Tibial nerve (tissue), 4 donors: ENCODE data around the gene ZNF407. TPM values are rescaled to one million over a fixed set of nuclear protein-coding genes. Genes with fewer than 3 reads are reported as not detected.

Experiments used
- DNase-seq, 2 donors: peaks; one replicate each; pipeline ENCODE4 v3.0.0-alpha.2; 2019; ENCODE audit warnings: low spot score in 2 of 2
- H3K27ac ChIP-seq, 4 donors: fragments of 200-600 bp; sonication (generic) in 3 of 4; one replicate each; pipeline ENCODE4 v1.5.1; 2017 to 2019; ENCODE audit warnings: mild to moderate bottlenecking in 1 of 4
- H3K27me3 ChIP-seq, 2 donors: fragments of 200-600 bp; sonication (generic) in 1 of 2; one replicate each; pipeline versions ENCODE4 v1.5.1 to v1.6.0; 2017 to 2019
- H3K36me3 ChIP-seq, 3 donors: fragments of 200-600 bp; sonication (generic); one replicate each; pipeline ENCODE4 v1.5.1; 2018 to 2019
- H3K4me1 ChIP-seq, 4 donors: fragments of 200-600 bp; sonication (generic) in 3 of 4; one replicate each; pipeline ENCODE4 v1.5.1; 2017 to 2019
- H3K4me3 ChIP-seq, 4 donors: fragments of 200-600 bp; sonication (generic) in 3 of 4; one replicate each; pipeline ENCODE4 v1.5.1; 2017 to 2019; ENCODE audit warnings: mild to moderate bottlenecking in 1 of 4, moderate library complexity in 1 of 4
- H3K9me3 ChIP-seq, 4 donors: fragments of 200-600 bp; sonication (generic) in 3 of 4; one replicate each; pipeline ENCODE4 v1.5.1; 2017 to 2019
- EP300 ChIP-seq, 2 donors: sonication (generic); formaldehyde crosslinking; IDR thresholded peaks; one replicate each; pipeline ENCODE4 v1.6.1; 2017; ENCODE audit warnings: antibody characterized with exemption in 2 of 2, mild to moderate bottlenecking in 1 of 2
- POLR2A ChIP-seq, 2 donors: fragments of 450-650 bp; IDR thresholded peaks; one replicate each; pipeline ENCODE4 v1.6.1; 2017; ENCODE audit warnings: antibody characterized with exemption in 2 of 2, mild to moderate bottlenecking in 2 of 2, moderate library complexity in 2 of 2
- WGBS, 2 donors: methylation state at CpG; one replicate each; pipeline ENCODE4 v1.1.5; 2018; 5-methylcytosine and 5-hydroxymethylcytosine counted together
- total RNA-seq, 4 donors: library from RNA; depleted of rRNA; stranded (reverse); fragments of >200 nt; gene quantifications; one replicate each; pipeline ENCODE4 v1.1.0, GENCODE V29; 2016
- TF ChIP-seq, protein P1 (sequence below), 5 experiments: fragments of 200-600 bp in 3 of 5; fragments of 450-650 bp in 2 of 5; sonication (generic) in 3 of 5; IDR thresholded peaks; one replicate each; pipeline ENCODE4 v1.5.1; 2016 to 2019; ENCODE audit warnings: antibody characterized with exemption in 5 of 5, mild to moderate bottlenecking in 3 of 5, moderate library complexity in 2 of 5

Gene ZNF407
- total RNA-seq, 4 donors from 2014 or later = 18.6 to 22.8 (median 19.6) TPM

DNA sequence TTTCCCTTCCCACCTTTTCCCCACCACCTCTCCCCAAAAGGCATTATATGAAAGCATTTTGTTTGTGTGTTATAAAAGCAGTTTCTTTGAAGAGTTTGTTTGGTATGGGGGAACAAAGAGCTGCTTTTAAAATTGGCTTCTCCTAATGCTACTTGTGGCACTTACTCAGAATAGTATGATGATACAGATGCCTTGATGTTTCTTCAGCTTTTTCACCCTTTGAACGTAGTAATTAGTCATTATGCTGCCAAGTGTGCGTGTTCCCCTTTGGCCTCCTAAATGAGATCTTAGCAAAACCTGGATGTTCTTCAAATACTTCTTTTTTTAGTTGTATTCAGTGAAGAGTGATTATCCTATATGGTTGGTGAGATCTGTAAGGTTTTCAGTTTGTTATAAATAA lies 427.9 kb downstream of the ZNF407 start:
- H3K4me3 ChIP-seq = no peak overlapping the region
- H3K27me3 ChIP-seq = no peaks in the 10 kb centered on the region
- 70 to 71% methylated on average over 2 of the region's 2 CpGs for WGBS, 2 donors
- H3K9me3 ChIP-seq = no peaks in the 10 kb centered on the region
- DNase-seq = no peak
- no peak overlapping the region for H3K27ac ChIP-seq
- H3K36me3 ChIP-seq = no peaks in the 10 kb centered on the region
- no peak for TF ChIP-seq POLR2A (IDR thresholded peaks at IDR 0.05)
- H3K4me1 ChIP-seq = no peaks in the 10 kb centered on the region

DNA sequence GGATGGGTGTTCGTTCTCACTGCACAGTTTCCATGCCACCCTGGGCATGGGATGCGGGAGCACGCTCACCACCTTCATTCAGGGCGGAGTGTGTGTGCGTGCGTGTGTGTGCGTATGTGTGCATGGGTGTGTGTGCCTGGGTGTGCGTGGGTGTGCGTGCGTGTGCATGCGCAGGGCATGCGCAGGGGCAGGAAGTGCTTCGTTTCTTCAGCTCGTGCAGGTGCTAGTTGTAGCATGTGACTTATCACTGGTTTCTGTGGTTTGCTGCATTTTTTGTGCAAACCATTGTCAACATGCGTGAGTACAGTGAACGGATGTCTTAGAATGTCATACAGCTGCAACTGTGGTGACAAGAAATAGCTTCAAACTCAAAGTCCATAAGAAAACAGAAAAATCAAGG lies 431.8 kb downstream of the ZNF407 start:
- Histone ChIP-seq H3K27me3 (no peaks in the 10 kb centered on the region), H3K9me3 (no peaks in the 10 kb centered on the region), H3K4me3 (no peak overlapping the region), H3K27ac (no peak overlapping the region), H3K4me1 (no peaks in the 10 kb centered on the region), H3K36me3 (no peaks in the 10 kb centered on the region)
- TF ChIP-seq EP300 (IDR thresholded peaks at IDR 0.05) (no peak), POLR2A (IDR thresholded peaks at IDR 0.05) (no peak)
- TF ChIP-seq, protein P1, sequence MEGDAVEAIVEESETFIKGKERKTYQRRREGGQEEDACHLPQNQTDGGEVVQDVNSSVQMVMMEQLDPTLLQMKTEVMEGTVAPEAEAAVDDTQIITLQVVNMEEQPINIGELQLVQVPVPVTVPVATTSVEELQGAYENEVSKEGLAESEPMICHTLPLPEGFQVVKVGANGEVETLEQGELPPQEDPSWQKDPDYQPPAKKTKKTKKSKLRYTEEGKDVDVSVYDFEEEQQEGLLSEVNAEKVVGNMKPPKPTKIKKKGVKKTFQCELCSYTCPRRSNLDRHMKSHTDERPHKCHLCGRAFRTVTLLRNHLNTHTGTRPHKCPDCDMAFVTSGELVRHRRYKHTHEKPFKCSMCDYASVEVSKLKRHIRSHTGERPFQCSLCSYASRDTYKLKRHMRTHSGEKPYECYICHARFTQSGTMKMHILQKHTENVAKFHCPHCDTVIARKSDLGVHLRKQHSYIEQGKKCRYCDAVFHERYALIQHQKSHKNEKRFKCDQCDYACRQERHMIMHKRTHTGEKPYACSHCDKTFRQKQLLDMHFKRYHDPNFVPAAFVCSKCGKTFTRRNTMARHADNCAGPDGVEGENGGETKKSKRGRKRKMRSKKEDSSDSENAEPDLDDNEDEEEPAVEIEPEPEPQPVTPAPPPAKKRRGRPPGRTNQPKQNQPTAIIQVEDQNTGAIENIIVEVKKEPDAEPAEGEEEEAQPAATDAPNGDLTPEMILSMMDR (IDR thresholded peaks at IDR 0.05) = no peak
- WGBS, 2 donors = 88 to 91% methylated on average over 16 of the region's 16 CpGs
- DNase-seq = no peak

DNA sequence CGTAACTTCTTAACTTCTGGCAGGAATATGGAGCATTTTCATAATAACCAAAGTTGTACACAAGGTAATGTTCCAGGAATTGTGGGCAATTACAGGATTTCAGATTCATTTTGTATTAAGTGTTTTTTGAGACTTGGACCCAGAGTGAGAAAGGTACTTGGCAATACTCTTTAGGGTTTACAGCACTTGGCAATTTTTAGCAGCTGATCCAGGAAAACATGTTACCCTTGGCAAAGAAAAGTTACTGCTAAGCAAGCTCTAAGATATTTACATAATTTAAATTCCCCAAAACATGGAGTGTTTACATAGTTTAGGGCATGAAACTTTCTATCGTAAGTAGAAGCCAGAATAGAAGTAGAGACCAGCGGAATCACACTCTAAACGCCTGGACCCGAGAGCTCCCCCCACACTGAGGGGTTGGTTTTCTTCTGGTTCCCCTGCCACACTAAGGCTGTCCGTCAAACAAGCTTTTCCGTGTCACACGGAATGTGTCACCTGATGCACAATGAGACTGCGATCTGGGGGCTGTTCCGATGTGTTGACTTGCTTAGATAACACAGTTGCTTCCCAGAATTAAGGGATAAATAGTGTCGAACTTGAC lies 434.1 kb downstream of the ZNF407 start:
- H3K27me3 ChIP-seq = no peaks in the 10 kb centered on the region

DNA sequence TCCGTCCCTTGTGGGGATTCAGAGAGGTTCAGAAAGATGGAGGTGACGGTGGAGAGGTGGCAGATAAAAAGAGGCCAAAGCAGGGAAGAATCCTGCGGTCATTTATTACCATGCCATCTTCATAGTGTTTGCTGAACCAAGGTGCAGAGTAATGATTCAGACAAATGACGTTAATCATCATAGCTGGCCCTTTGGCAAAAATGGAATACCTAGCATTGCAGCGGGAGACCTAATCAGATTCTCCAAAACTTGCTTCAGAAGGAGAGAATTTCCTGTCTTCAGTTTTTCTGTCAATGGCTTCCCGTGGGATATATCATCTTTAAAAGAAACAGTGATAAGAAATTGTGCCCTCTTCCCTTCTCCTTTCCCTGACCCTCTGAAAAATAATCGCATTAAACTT lies 435.8 kb downstream of the ZNF407 start:
- H3K27ac ChIP-seq = no peak overlapping the region
- H3K4me1 ChIP-seq = no peaks in the 10 kb centered on the region
- TF ChIP-seq POLR2A (IDR thresholded peaks at IDR 0.05) (no peak), EP300 (IDR thresholded peaks at IDR 0.05) (no peak)
- TF ChIP-seq, protein P1 (IDR thresholded peaks at IDR 0.05) = no peak
- DNase-seq = no peak
- WGBS, 2 donors = 85 to 96% methylated on average over 7 of the region's 7 CpGs
- H3K4me3 ChIP-seq = no peak overlapping the region
- no peaks in the 10 kb centered on the region for H3K27me3 ChIP-seq
- no peaks in the 10 kb centered on the region for H3K36me3 ChIP-seq
- H3K9me3 ChIP-seq = no peaks in the 10 kb centered on the region

More for the DNA sequence above, 434.1 kb downstream of the ZNF407 start:
- Histone ChIP-seq H3K4me1 (no peaks in the 10 kb centered on the region), H3K36me3 (no peaks in the 10 kb centered on the region), H3K27ac (no peak overlapping the region), H3K4me3 (no peak overlapping the region), H3K9me3 (no peaks in the 10 kb centered on the region)
- WGBS, 2 donors = 87 to 95% methylated on average over 11 of the region's 11 CpGs
- no peak for DNase-seq
- TF ChIP-seq POLR2A (IDR thresholded peaks at IDR 0.05) = no peak

DNA sequence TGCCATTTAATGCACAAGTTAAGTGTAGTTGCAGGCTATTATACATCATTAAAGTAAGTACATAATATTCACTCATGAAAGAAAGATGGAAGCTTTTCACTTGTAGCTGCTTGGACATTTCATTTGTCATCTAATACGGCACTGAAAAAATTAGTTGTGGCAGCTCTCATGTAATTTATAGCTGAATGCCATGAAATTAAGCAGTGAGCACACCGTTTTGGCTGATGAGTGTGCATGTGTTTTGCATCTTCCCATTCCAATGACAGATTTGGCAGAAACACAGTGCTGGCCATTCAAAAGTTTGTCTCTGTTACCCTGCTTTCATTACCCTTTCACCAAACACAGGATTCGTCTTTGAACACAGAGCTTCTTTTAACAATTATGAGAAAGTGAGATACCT lies 437.3 kb downstream of the ZNF407 start:
- 72 to 78% methylated on average over 3 of the region's 3 CpGs for WGBS, 2 donors
- Histone ChIP-seq H3K4me3 (no peak overlapping the region), H3K36me3 (no peaks in the 10 kb centered on the region), H3K9me3 (no peaks in the 10 kb centered on the region), H3K4me1 (no peaks in the 10 kb centered on the region), H3K27ac (no peak overlapping the region), H3K27me3 (no peaks in the 10 kb centered on the region)
- TF ChIP-seq, protein P1 (IDR thresholded peaks at IDR 0.05) = no peak
- TF ChIP-seq EP300 (IDR thresholded peaks at IDR 0.05) (no peak), POLR2A (IDR thresholded peaks at IDR 0.05) (no peak)
- no peak for DNase-seq

DNA sequence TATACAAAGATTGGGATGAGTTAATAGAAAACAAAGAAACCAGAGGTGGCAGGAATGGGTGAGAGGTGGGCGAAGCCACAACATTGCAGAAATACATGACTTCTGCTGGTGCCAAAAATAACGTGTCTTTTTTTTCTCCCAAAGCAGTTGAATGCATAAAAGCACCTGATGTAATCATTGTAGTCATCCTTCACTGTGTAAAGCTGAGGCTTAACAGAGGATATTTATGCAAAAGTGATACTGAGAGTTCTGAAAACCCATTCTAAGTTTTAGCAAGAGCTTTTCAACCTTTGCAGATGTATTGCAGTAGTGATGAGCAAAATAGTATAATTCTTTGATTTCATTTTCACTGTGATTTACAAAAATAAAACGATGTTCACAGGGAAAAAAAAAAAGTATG lies 438.3 kb downstream of the ZNF407 start:
- Histone ChIP-seq H3K27me3 (no peaks in the 10 kb centered on the region), H3K9me3 (no peaks in the 10 kb centered on the region), H3K36me3 (no peaks in the 10 kb centered on the region), H3K4me1 (no peaks in the 10 kb centered on the region), H3K27ac (no peak overlapping the region), H3K4me3 (no peak overlapping the region)
- no peak for DNase-seq
- WGBS, 2 donors = 76 to 78% methylated on average over 3 of the region's 3 CpGs
- TF ChIP-seq, protein P1 (IDR thresholded peaks at IDR 0.05) = no peak
- TF ChIP-seq POLR2A (IDR thresholded peaks at IDR 0.05) (no peak), EP300 (IDR thresholded peaks at IDR 0.05) (no peak)
